CD4-positive, alpha-beta T cell treated with Interleukin-4 for 1 hour (primary cell): ENCODE measurements around the gene OTOG.

Experiments used
- DNase-seq, 2 donors: peaks; one replicate each; pipeline ENCODE4 v3.0.0-alpha.2; 2020 to 2022

Gene OTOG

DNA sequence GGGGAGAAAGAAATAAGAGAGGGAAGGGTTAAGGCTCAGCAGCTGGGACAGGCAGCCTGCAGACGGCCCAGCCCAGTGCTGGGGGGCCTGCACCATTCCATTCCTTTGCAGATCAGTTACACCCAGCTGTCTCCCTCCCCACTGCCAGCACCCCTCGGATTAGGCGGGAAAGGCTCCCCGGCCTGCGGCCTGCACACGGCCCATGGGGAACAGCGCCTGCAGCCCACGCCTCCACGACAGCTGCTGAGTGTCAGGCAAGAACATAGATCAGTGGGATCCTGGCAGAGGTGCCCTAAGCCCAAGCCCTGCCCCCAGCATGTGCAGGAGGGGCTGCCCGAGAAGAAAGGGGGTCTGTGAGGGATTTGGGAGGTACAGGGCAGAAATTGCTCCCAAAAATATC, 106.6 kb downstream of the OTOG start:
- DNase-seq = no peak

DNA sequence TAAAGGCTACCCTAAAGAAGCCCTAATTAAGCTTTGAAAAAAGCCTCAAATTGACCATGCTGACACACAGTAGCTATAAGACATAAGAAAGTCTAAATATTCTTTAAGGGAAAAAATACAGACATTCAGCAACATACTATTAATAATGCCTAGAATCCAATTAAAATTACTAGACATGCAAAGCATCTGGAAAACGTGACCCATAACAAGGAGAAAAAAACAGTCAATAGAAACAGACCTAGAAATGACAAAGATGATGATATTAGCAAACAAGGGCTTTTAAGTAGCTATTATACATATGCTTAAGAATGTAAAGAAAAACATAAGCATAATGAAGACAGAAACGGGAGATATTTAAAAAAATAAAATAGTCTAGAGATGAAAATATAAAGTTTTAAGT, 108.6 kb downstream of the OTOG start:
- DNase-seq = no peak

DNA sequence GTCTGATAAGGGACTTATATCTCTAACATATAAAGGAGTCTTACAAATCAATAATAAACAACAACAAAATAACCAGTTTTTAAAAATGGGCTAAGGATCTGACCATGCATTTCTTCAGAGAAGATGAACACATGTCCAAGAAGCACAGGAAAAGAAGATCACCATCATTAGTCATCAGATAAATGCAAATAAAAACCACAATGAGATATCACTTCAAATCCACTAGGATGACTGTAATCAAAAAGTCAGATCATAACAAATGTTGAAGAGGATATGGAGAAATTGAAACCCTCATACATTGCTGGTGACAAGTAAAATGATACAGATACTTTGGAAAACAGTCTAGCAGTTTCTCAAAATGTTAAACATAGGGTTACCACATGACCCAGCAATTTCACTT, 111.2 kb downstream of the OTOG start:
- no peak for DNase-seq

DNA sequence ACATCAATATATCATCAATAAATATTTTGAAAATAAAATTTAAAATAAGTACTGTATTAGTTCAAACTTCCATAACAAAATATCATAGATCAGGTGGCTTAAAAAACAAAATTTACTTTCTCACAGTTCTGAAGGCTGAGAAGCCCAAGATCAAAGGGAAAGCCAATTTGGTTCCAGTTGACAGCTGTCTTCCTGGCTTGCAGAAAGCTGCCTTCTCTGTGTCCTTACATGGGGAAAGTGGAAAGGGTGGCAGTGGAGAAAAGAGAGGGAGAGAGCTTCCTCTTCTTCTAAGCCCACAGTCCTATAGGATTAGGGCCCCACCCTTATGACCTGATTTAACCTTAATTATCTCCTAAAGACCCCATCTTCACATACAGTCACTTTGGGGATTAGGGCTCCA, 121.1 kb downstream of the OTOG start:
- no peak for DNase-seq

DNA sequence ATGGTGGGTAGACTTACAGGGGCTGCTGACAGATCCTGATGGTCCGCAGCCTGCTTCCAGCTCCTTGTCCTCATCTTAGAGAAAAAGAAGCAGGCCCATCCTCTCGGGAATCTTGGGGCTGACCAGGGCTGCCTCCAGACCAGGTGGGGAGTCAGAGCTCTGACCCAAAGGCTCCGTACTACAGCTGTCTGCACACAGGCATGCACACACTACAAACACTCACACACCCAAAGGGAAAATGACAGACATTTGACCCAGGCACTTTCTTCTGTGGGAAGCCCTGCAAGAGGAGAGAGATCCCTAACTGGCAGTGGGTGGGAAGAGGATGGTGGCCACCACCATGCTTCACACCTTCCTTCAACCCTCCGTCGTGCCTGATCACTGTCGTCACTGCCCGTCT, 125.4 kb downstream of the OTOG start:
- DNase-seq = no peak

DNA sequence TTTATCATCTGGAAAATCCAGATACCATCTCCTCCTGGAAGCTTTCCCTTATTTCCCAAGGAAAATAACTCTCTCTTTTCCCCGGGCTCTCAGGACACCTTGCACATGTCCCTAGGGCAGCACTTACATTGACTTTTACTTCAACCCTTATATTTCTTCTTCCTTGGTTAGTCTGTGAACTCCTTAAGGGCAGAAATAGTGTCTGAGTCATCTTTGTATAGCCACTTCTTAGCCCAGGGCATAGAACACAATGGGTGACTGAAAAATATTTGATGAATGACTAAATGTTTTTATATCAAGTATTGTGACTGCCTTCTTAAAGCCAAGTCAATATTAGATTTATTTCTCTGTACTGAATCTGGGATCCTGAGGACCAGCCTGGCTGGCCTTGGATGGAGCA, 126.9 kb downstream of the OTOG start:
- DNase-seq = no peak

DNA sequence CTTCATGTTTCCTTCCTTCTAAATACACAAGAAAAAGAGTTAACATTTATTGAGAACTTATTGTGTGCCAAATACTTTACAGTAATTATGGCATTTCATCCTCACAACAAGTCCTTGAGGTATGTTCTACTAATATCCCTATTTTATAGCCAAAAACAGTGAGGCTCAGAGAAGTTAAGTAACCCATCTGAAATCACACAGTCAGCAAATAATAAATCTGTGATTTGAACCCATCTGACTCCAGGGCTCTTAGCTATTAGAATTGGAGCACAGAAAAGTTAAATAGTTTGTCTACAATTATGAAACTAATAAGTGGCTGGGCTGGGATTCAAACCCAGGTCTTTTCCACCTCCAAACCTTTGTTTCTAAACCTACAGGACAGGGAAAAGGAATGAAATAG, 135.8 kb downstream of the OTOG start:
- no peak for DNase-seq

DNA sequence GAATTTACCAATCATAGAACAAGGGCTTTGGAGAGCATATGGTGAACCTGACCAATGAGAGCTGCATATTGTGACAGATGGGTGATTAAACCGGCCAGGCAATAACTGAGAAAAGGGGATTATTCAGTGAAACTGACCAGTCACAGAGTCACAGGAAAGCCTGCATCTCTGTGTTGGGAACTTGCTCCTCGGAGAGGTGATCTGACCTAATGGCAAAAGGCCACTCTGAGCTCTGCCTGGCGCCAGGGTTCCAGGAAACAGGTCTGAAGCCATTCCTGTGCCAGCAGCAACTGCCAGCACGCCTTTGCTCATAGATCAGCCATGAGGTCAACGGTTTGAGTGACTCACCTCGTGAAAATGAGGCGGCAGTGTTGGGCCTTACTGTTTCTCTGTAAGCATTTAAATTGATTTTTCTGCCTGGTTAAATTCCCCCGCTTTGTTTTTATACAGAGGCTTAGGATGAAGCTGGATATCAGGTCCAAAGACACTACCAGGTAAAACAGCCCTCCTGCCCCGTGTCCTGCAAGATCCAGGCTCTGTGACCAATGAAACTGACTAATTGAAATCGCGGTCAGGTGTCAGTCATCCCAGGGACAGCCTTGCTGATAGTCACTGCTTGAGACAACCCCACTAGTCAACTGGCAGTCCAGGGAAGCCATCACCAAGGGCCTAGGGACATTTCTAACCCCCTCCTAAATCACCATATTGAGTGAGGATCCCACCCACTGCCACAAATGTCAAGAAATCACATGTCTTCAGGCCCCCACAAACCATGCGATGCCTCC, 136.5 kb downstream of the OTOG start:
- no peak for DNase-seq

DNA sequence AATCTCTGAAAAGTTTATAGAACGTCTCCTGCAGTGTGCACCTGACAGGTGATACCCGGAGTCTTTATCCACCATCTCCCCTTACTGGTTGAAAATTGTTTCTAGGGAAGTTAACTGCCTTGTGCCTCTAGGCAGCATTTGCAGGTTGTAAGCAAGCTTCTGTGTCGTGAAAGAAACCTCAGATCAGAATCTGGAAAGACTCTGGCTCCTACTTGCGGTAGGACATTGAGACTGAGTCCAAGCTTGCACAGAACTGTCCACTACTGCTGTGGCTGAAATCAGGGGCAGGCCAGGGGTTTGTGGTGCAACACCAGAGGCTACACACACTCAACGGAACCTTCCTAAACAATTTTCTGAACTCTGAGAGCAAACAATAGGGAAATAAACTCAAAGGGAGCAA, 137.5 kb downstream of the OTOG start:
- DNase-seq = no peak

DNA sequence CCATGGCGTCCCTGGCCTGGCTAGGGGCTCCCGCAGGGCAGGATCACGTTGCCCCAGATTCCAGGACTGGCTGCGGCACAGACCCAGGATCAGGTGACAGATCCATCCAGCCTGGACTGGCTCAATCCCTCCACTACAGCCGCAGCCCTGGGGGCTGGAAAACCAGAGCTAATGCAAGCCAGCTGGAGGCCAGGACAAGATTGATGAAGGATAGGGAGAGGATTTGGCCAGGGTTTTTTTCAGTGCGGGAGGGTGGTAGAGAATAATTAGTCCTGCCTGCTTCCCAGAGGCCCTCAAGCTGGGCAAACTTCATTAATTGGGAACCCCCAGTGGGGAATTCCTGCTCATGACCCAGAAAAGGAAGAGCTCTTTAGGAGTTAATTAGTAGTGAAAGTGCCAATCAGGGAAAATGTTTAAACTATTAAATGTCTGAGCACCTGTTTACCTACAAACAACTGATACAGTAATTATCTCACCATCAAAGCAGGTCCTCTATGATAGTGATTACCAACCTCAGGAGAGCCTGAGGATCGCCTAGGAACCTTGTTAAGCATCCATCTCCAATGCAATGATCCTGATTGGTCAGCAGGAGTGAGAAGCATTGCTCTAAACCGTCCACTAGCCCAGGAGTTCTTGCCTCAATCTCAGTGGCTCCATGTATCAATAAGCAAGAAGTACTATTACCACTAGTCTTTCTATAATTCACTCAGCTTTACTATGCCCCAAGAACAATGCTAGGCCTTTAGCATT, 139.3 kb downstream of the OTOG start:
- no peak for DNase-seq

DNA sequence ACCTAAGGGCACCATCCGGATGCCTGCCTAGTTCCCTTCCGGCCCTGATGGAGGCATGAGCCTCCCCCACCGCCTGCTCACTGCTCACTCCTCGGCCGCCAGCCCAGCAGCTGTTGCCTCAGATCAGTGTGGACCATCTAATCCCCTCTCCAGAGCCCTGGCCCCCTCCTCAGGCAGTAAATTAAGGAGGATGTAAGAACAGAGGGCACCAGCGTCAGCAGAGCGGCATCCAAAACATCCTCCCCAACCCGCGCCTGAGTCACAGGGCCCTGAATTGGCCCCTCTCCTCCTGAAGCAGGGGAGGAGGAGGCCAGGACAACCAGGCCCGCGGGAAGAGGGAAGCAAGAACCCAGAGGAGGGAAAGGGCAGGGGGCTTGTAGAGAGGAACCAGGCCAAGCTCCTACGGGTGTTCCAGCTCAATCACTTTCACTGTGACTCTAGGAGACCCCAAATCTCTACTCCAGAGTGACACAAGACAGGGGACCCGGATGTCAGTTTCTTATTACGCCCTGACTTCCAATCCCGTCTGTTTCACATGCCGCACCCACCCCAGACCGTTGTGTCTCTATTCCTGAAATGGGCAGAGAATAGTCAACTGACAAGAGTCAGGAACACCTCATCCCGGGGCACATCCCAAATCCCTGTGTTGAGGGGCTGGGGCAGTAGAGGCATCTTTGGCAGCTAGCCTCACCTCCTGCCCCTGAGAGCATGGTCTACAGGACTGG, 141.0 kb downstream of the OTOG start:
- no peak for DNase-seq

DNA sequence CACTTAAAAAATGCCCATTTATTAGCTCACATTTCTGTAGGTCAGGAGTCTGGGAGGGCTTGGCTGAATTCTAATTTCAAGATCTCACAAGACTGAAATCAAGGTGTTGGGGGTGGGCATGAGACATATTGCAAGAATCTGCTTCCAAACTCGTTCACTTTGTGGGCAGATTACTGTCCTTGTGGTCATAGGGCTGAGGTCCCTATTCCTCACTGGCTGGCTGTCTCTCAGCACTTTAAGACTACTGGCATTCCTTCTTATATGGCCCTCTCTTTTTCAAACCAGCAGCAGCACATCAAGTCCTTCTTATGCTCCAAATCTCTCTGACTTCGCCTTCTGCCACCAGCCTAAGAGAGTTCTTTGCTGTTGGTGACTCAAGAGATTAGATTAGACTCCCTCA, 144.5 kb downstream of the OTOG start:
- DNase-seq = no peak

DNA sequence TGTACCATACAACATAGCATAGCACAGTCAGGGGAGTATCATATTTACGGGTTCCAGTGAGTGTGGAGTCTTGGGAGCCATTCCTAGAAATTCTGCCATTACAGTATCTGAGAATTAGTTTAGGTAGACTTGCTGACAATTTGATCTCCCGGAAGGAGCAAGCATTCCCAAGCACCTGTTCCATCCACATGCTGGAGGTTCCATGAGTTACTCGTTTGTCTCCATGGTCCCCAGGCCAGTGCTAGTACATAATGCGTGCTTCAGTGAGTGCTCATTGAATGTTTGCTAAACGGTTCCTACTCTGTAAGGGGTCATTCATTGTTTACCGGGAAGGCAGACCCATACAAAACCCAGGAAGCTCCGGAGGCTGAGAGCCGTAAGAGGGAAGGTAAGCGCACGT, 144.9 kb downstream of the OTOG start:
- no peak for DNase-seq

DNA sequence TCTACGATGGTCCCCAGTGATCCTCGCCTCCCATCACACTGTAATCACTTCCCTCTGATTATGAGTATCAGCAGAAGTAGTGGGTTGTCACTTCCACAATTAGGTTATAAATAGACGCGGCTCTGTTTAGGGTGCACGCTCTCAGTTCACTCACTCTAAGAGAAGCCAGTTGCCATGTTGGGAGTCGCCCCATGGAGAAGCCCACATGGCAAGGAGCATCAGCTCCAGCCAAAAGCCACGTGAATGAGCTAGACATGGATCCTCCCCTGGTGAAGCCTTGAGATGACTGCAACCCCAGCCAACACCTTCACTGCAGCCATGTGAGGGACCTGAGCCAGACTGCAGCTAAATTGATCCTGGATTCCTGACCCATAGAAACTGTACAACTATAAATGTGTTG, 145.9 kb downstream of the OTOG start:
- no peak for DNase-seq

DNA sequence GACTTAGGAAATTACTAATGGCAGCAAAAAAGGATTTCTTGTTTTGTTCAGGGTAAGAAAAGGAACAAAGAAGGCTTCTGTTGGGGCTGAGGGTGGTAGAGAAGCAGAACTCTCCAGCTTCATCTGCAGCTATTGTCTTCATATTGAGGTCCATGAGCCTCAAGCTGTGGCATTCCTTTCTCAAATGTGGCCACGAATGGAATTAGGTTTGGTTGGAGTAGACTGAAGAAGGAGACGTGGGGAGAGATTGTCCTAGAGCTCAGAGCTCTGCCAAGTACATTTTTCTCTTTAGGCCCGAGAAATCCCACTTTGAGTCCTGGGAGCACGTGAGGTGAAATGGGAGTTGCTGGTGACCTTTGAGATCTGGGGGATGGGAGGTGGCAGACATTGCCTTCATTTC, 146.5 kb downstream of the OTOG start:
- DNase-seq = no peak

DNA sequence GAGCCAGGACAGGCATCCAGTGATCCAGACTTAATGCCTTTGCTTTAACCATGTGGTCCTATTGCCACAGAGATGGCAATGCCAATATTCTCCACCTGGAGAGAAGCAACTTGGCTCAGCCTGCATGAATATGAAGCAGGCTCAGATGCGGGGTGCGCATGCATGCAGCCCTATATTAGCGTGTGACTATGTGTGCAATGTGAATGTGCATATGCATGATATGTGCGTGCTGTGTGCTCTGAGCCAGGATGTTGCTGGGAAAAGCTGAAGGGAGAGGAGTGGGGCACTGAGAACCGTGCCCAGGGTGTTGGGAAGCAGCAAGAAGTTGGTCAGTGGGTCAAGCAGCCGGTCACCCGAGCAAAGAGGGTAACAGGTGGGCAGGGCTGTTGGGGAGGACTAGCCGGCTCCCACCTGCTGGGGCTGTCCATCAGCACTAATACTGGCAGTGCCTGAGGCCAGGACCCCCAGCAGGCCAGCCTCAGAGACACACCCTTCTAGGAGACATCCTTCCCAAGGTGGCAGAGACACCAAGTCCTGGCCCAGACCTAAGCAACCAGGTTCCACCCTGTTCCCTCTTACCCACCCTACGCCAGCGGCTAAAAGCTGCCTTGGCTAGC, 147.5 kb downstream of the OTOG start:
- no peak for DNase-seq

DNA sequence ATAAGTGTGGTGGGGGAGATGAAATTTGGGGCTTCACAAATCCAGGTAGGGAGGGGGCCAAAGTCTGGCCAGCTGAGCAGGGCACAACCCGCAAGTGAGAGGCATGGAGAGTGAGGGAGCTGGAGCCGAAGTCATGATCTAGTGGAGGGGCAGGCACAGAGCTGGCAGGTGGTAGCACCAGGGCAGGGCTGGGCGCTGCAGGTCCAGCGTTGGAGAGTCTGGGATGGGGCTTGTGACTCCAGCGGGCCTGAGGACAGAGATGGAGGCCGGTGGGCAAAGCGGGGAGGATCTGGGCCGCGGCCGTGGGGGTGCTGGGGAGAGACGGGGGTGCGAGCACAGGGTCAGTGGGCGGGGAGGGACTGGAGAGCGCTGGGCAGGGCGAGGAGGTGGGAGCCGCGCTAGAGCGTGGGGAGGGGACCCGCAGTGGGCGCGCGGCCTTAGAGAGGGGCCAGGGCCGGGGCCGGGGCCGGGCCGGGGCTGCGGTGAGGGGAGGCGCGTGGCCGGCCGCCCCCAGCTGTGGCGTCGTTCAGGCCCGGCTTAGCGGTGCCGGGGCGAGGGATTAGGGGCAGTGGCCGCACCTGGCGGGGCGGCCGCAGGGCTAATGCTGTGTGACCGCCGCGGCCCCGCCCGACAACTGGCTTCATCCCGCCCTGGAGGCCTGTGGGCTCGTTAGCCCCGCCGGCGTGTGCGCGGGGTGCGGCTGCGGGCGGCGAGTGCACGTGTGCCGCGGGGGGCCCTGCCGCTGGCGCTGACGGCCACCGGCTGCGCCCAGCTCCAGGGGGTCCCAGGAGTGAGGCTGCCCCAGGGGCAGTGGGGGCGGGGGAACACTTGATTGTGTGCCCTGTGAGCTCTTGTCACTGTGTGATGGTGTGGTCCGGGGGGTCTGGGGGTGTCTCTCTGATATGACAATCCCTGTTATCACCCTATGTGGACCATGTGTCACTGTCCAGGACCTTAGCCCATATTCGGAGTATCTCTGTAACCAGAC, 148.7 kb downstream of the OTOG start:
- no peak for DNase-seq

DNA sequence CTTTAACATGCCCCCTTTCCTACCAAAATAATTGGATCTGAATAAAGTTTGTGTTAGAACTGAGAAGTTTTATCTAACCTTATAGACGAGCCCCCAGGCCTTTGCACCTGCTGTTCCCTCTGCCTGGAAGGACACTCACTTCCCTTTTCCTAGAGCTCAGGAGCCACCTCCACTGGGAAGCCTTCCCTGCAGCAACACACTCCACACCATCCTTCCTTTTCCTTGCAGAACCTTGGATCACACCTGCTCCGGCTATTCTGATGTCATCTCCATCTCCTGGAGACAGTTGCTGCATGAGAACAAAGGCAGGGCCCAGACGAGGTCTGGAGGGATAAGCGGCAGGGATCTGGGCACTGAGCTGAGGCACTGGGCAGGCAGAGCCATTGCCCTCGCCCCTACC, 149.7 kb downstream of the OTOG start:
- no peak for DNase-seq
